Stimulated activated CD4-positive, alpha-beta T cell treated with anti-CD3 and anti-CD28 coated beads, Interleukin-2, amount 100 ng/mL, for 48 hours (primary cell): ENCODE results near the gene CDC42EP4.

ENCODE experiments used
- DNase-seq, 2 donors: peaks; one replicate each; pipeline ENCODE4 v3.0.0-alpha.2; 2020

The CDC42EP4 gene

GRCh38 chr17:73293480-73293911 lies 18.3 kb downstream of the CDC42EP4 start:
- DNase-seq, result no peak

GRCh38 chr17:73293031-73293430 lies 18.8 kb downstream of the CDC42EP4 start:
- no peak for DNase-seq

GRCh38 chr17:73292031-73292531 lies 19.7 kb downstream of the CDC42EP4 start:
- DNase-seq, result no peak

DNA sequence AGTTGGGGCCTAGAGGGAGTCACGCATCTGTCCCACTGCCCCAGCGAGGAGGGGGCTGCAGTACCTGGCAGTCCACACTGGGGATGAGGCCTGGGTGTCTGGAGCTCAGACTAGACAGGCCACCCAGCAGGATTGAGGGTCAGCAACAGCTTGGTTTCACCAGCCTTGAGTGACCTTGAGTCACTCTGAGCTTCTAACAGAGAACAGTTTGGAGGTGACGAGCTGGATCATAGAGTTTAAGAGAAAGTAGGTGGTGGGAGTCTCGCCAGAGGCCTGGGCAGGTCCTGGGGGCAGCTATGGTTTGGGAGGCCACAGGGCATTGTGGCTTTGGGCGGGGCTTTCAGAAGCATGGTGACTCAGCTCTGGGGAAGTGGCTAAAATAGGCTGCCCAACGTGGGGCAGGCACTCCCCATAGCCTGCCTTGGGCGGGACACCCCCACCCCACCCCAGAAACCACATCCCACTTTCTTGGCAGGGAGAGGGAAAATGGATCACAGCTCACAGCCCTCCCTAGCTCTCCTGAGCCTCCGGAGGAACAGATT lies 20.5 kb downstream of the CDC42EP4 start:
- no peak for DNase-seq

- DNase-seq, result no peak
Measured at GRCh38 chr17:73290399-73291259, 21.2 kb downstream of the CDC42EP4 start.

GRCh38 chr17:73289549-73290254 lies 22.1 kb downstream of the CDC42EP4 start:
- DNase-seq, result no peak

DNA sequence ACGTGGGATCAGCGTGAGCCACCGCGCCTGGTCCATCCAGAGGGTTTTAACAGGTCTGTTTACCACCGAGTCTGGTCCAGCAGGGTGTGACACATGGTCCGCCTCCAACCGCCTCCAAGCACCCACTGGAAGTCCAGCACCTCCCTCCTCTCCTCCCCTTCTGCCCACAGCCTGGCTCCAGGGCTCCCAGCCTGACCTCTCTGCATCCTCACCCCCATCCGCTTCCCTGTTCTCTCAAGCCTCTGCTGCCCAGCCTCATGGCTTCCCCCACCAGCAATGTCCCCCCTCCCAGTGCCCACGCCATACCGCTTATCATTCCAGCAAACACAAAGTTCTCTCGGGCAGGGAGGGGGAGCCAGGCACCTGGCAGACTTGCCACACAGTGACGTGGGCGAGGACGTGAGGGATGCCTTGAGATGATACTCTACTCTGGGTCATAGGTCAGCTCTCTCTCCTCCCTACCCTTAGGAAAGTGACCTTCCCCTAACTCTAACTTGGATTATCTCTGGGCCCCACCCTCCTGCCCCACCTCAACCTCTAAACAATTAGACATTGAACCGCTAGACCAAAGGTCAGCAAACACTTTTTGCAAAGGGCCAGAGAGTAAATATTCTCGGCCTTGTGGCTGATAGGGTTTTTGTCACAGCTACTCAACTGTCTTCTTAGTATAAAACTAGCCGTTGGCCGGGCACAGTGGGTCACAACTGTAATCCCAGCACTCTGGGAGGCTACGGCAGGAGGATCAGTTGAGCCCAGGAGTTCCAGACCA lies 23.1 kb downstream of the CDC42EP4 start:
- DNase-seq, result no peak

- no peak for DNase-seq
Measured at GRCh38 chr17:73286863-73287296, 24.9 kb downstream of the CDC42EP4 start.

- no peak for DNase-seq
Measured at GRCh38 chr17:73285916-73286862, 25.6 kb downstream of the CDC42EP4 start.

- DNase-seq, result no peak
Measured at GRCh38 chr17:73285603-73285908, 26.2 kb downstream of the CDC42EP4 start.

DNA sequence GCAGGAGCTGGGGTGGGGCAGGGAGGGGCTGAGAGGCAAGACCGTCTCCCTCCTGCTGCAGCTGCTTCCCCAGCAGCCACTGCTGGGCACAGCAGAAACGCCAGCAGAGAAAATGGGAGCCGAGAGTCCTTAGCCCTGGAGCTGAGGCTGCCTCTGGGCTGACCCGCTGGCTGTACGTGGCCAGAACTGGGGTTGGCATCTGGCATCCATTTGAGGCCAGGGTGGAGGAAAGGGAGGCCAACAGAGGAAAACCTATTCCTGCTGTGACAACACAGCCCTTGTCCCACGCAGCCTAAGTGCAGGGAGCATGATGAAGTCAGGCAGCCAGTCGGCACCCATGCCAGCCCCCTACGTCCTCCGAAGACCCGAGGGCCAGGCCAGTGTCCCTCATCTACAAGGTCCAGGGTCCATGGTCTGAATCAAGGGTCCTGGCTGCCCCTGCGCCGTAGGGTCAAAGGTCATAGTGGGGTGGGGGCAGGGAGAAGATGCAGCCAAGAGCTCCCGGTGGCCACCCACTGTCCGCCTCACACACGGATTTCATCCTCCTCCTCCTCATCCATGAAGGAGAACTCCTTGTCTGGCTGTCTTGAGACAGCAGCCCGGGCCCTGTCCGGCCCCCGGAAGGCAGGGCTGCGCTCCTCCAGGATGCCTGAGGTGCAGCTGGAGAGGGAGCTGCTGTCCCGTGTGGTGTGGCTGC lies 26.7 kb downstream of the CDC42EP4 start:
- DNase-seq, result no peak

DNA sequence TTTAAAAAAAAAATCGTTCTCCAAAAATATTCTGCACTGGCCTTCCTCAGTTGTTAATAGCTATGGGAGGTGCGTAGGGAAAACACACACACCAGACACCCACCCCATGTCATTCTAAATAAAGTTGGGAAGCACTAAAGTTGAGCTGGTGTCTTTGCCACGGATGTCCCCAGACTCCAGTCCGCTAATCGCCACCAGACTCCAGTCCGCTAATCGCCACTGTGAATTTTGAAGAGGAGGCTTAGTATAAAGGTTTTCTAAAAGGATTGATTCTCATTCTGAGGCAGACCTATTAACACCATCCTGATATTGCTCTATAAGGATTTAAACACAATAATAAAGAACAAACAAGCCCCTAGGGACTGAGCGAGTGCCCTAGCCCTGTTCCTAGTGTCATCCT lies 27.4 kb downstream of the CDC42EP4 start:
- DNase-seq, result no peak

GRCh38 chr17:73283841-73284282 lies 27.9 kb downstream of the CDC42EP4 start:
- no peak for DNase-seq

DNA sequence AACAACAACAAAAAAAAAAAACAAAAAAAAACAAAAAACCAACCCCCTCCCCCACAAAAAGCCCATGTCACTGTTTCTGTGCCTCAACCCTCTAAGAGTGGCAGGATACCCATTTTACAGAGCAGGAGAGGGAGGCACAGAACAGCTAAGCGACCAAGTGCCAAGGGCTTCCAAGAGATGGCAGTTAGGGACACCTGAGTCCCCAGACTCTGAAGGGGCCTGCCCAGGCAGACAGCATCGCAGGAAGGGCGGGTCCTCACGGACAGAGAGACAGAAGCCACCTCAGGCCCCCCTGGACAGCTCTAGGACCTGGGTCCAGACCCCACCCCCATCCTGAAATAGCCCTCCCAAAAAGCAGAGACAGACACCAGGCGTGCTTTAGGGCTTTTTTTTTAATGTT lies 28.6 kb downstream of the CDC42EP4 start:
- DNase-seq, result no peak

GRCh38 chr17:73282629-73283028 lies 29.2 kb downstream of the CDC42EP4 start:
- no peak for DNase-seq

DNA sequence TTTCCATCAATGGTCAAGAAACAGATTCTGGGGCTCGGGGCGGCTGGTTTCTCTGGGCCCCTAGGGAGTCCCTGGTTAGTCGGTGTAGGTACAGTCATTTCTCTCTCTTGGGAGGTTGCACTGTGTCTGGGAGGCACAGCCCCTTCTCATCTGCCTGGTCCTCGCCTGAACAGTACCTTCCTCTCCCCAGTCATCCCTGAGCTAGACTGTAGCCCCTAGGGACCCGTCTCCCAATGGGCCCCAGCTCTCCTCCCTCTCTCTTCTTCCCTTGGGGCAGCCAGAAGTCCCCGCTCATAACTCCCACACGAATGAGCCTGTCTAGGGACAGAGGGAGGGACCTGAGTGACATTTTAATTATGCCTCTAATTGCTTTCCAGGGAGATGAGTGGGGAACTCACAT lies 29.9 kb downstream of the CDC42EP4 start:
- DNase-seq, result no peak

DNA sequence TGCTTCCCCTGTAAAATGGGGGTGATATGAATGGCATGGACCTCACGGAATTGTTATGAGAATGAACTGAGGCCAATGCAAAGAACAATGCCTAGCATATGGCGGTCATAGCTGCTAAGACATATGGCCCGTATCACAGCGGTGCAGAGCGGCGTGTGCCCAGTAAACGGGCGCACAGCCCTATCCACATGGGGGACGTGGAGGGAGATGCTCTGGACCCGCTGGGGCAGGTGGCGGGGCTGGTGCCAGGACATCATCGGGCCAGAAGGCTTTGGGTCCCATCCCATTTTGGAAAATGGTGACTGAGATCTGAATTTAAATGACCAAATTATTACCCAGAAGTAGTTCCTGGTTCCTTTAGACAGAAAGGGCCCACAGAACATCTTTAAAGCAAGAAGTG lies 31.6 kb downstream of the CDC42EP4 start:
- no peak for DNase-seq

DNA sequence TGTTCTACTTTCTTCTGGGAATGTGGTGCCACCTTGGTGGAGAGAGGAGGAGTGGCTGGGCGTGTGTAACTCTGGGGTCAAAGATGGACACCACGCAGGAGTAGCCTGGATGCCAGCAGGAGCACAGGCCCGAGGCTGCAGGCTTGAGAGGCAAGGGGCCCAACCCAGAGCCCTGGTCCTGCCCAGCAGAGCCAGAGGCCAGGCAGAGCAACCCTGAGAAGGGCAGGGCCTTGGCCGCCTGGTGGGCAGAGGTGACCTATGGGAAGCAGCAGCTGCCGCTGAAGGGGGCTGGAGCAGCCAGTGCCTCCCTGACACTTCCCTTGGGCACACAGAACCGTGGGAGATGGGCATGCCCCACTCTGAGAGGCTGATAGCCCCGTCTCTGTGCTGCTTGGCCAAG lies 32.1 kb downstream of the CDC42EP4 start:
- DNase-seq, result no peak

- DNase-seq, result no peak
Measured at GRCh38 chr17:73278465-73279453, 33.0 kb downstream of the CDC42EP4 start.

- no peak for DNase-seq
Measured at GRCh38 chr17:73278049-73278464, 33.7 kb downstream of the CDC42EP4 start.
